ENCODE results near the gene SGMS1. TPM values are rescaled to one million over a fixed set of nuclear protein-coding genes. Genes with fewer than 3 reads are reported as not detected.
A peak's percentile ranks its signal among the peaks of the same experiment; 100 is the strongest.

Gene SGMS1
- total RNA-seq, 1 experiment from 2014 or later = 24.7 TPM

GRCh38 chr10:50561816-50562215, 61.9 kb downstream of the SGMS1 start:
- Mint-ChIP-seq H3K27me3 (ENCODE audit: insufficient read depth, unreplicated experiment) (no peaks in the 10 kb centered on the region), H3K4me3 (ENCODE audit: unreplicated experiment) (no peak overlapping the region), H3K27ac (ENCODE audit: low read depth, unreplicated experiment) (no peak overlapping the region), H3K9me3 (ENCODE audit: unreplicated experiment) (no peaks in the 10 kb centered on the region), H3K36me3 (ENCODE audit: insufficient read depth, unreplicated experiment) (no peaks in the 10 kb centered on the region), H3K4me1 (ENCODE audit: insufficient read depth, unreplicated experiment) (peaks cover 18% of the 10 kb centered on the region)
- ChIA-PET CTCF (interaction anchor here (0.6 to 3.0 kb wide), 37 partner anchors 8 to 527 kb away, joined by 3 to 51 read pairs (median 4); no protein-coding TSS in a partner anchor), POLR2A (interaction anchor here (0.6 to 1.9 kb wide), 6 partner anchors 24 to 146 kb away, joined by 3 to 20 read pairs (median 4); no protein-coding TSS in a partner anchor)
- peak; percentile 56 for DNase-seq (ENCODE audit: unreplicated experiment)
- peak; percentile 78 for TF ChIP-seq CTCF (IDR thresholded peaks at IDR 0.05; ENCODE audit: unreplicated experiment)
- intact Hi-C loops (cut with micrococcal nuclease) = loop anchor here (1.0 to 2.0 kb wide), 4 partner anchors 43 to 143 kb away; no protein-coding TSS in a partner anchor
- BruUV-seq (replicated peaks) = no TSS peak

GRCh38 chr10:50561266-50561665, 62.5 kb downstream of the SGMS1 start:
- H3K9me3 Mint-ChIP-seq (ENCODE audit: unreplicated experiment) = no peaks in the 10 kb centered on the region
- BruUV-seq (replicated peaks) = no TSS peak
- H3K27me3 Mint-ChIP-seq (ENCODE audit: insufficient read depth, unreplicated experiment) = no peaks in the 10 kb centered on the region
- no peak for TF ChIP-seq CTCF (IDR thresholded peaks at IDR 0.05; ENCODE audit: unreplicated experiment)
- no peaks in the 10 kb centered on the region for H3K36me3 Mint-ChIP-seq (ENCODE audit: insufficient read depth, unreplicated experiment)
- no peak overlapping the region for H3K4me3 Mint-ChIP-seq (ENCODE audit: unreplicated experiment)
- H3K4me1 Mint-ChIP-seq (ENCODE audit: insufficient read depth, unreplicated experiment) = peaks cover 18% of the 10 kb centered on the region
- ChIA-PET POLR2A (interaction anchor here (0.6 to 1.9 kb wide), 8 partner anchors 21 to 145 kb away, joined by 3 to 20 read pairs (median 4); no protein-coding TSS in a partner anchor), CTCF (interaction anchor here (0.6 to 3.0 kb wide), 37 partner anchors 8 to 527 kb away, joined by 3 to 51 read pairs (median 4); no protein-coding TSS in a partner anchor)
- peak; percentile 56 for DNase-seq (ENCODE audit: unreplicated experiment)
- H3K27ac Mint-ChIP-seq (ENCODE audit: low read depth, unreplicated experiment) = no peak overlapping the region
- intact Hi-C loops (cut with micrococcal nuclease) = loop anchor here (1.0 to 2.0 kb wide), 4 partner anchors 44 to 142 kb away; no protein-coding TSS in a partner anchor

- TF ChIP-seq CTCF (IDR thresholded peaks at IDR 0.05; ENCODE audit: unreplicated experiment) = no peak
Measured at GRCh38 chr10:50560370-50560769, 63.4 kb downstream of the SGMS1 start.

GRCh38 chr10:50558371-50558770, 65.4 kb downstream of the SGMS1 start:
- Mint-ChIP-seq H3K4me3 (ENCODE audit: unreplicated experiment) (no peak overlapping the region), H3K27me3 (ENCODE audit: insufficient read depth, unreplicated experiment) (no peaks in the 10 kb centered on the region), H3K9me3 (ENCODE audit: unreplicated experiment) (no peaks in the 10 kb centered on the region), H3K27ac (ENCODE audit: low read depth, unreplicated experiment) (no peak overlapping the region), H3K4me1 (ENCODE audit: insufficient read depth, unreplicated experiment) (peaks cover 18% of the 10 kb centered on the region), H3K36me3 (ENCODE audit: insufficient read depth, unreplicated experiment) (no peaks in the 10 kb centered on the region)
- ChIA-PET CTCF (no interaction called here), POLR2A (interaction anchor here (0.9 to 1.7 kb wide), 4 partner anchors 11 to 68 kb away, joined by 3 to 6 read pairs (median 4); no protein-coding TSS in a partner anchor)
- BruUV-seq (replicated peaks) = no TSS peak
- no peak for TF ChIP-seq CTCF (IDR thresholded peaks at IDR 0.05; ENCODE audit: unreplicated experiment)
- no peak for DNase-seq (ENCODE audit: unreplicated experiment)
- intact Hi-C loops (cut with micrococcal nuclease) = loop anchor here (10.0 kb wide), 1 partner anchor 264 kb away; no protein-coding TSS in a partner anchor

More at GRCh38 chr10:50560370-50560769, 63.4 kb downstream of the SGMS1 start:
- BruUV-seq (replicated peaks) = no TSS peak
- Mint-ChIP-seq H3K27ac (ENCODE audit: low read depth, unreplicated experiment) (no peak overlapping the region), H3K9me3 (ENCODE audit: unreplicated experiment) (no peaks in the 10 kb centered on the region), H3K4me1 (ENCODE audit: insufficient read depth, unreplicated experiment) (peaks cover 18% of the 10 kb centered on the region), H3K4me3 (ENCODE audit: unreplicated experiment) (no peak overlapping the region), H3K36me3 (ENCODE audit: insufficient read depth, unreplicated experiment) (no peaks in the 10 kb centered on the region), H3K27me3 (ENCODE audit: insufficient read depth, unreplicated experiment) (no peaks in the 10 kb centered on the region)
- intact Hi-C loops (cut with micrococcal nuclease) = loop anchor here (2.0 kb wide), 1 partner anchor 142 kb away; no protein-coding TSS in a partner anchor
- DNase-seq (ENCODE audit: unreplicated experiment) = no peak
- ChIA-PET CTCF (interaction anchor here (1.4 kb wide), 1 partner anchor 91 kb away, joined by 3 read pairs; no protein-coding TSS in a partner anchor), POLR2A (interaction anchor here (1.7 kb wide), 1 partner anchor 64 kb away, joined by 5 read pairs; no protein-coding TSS in a partner anchor)

All from MCF 10A (cell line).